ENCODE measurements around the gene RAB37.

RAB37 gene

DNA sequence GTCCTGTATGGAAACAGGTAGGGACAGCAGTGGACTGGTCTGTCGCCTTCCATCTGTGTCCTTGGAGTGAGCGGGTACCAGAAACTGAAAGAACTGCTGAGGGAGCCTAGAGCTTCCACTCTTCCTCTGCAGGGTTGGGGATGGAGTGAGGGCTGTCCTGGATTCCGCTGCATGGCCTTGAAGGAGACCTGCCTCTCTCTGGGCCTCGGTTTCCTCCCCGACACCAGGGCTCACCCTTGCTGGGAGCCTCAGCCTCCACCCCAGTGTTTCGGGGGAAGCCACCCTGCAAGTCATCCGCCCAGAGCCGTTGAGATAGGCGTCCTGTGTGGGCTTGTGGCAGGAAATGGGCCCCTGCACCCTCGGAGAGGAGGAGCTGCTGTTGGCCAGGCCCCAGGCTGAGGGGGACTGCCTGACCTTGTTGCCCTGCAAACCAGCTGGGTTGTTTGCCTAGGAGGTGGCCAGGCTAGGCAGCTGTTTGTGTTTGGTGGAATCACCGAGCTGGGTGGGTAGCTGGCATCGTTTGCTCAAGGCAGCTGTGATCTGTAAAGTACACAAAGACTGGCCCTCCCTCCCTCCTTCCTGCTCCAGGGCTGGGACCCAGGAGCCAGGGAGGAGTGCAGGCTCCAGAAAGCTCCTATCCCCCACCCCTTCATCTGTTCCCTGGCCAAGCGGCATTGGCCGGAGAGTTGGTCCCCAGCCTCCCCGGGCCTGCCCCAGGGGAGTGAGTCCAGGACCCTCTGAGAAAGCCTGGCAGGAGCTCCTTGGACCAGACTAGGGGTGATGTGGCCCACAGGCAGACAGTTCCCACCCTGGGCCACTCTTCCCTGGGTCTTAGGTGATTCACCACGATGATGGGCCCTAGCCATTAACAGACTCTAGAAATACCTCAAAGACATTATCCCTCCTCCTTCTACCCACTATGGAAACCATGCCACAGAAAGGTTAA lies 1.3 kb downstream of the RAB37 start:
- TF ChIP-seq ZNF8 (CRISPR knock-in tag; IDR thresholded peaks at IDR 0.05) = no peak
- TF ChIP-seq RARB (CRISPR knock-in tag; IDR thresholded peaks at IDR 0.05) = no peak
- TF ChIP-seq ZNF565 (CRISPR knock-in tag; conservative IDR thresholded peaks at IDR 0.05; ENCODE audit: low read depth) = no peak
- no peak for TF ChIP-seq TSHZ2 (CRISPR knock-in tag; IDR thresholded peaks at IDR 0.05)
- TF ChIP-seq, protein P1, sequence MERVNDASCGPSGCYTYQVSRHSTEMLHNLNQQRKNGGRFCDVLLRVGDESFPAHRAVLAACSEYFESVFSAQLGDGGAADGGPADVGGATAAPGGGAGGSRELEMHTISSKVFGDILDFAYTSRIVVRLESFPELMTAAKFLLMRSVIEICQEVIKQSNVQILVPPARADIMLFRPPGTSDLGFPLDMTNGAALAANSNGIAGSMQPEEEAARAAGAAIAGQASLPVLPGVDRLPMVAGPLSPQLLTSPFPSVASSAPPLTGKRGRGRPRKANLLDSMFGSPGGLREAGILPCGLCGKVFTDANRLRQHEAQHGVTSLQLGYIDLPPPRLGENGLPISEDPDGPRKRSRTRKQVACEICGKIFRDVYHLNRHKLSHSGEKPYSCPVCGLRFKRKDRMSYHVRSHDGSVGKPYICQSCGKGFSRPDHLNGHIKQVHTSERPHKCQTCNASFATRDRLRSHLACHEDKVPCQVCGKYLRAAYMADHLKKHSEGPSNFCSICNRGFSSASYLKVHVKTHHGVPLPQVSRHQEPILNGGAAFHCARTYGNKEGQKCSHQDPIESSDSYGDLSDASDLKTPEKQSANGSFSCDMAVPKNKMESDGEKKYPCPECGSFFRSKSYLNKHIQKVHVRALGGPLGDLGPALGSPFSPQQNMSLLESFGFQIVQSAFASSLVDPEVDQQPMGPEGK (CRISPR knock-in tag; IDR thresholded peaks at IDR 0.05; ENCODE audit: borderline replicate concordance) = no peak
- TF ChIP-seq ZFP30 (CRISPR knock-in tag; IDR thresholded peaks at IDR 0.05) = no peak
- TF ChIP-seq, protein P2, sequence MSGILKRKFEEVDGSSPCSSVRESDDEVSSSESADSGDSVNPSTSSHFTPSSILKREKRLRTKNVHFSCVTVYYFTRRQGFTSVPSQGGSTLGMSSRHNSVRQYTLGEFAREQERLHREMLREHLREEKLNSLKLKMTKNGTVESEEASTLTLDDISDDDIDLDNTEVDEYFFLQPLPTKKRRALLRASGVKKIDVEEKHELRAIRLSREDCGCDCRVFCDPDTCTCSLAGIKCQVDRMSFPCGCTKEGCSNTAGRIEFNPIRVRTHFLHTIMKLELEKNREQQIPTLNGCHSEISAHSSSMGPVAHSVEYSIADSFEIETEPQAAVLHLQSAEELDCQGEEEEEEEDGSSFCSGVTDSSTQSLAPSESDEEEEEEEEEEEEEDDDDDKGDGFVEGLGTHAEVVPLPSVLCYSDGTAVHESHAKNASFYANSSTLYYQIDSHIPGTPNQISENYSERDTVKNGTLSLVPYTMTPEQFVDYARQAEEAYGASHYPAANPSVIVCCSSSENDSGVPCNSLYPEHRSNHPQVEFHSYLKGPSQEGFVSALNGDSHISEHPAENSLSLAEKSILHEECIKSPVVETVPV (CRISPR knock-in tag; IDR thresholded peaks at IDR 0.05) = no peak
- TF ChIP-seq PPARA (CRISPR knock-in tag; IDR thresholded peaks at IDR 0.05; ENCODE audit: borderline replicate concordance) = no peak
- no peak for TF ChIP-seq BACH2 (CRISPR knock-in tag; IDR thresholded peaks at IDR 0.05; ENCODE audit: borderline replicate concordance)
- TF ChIP-seq, protein P3, sequence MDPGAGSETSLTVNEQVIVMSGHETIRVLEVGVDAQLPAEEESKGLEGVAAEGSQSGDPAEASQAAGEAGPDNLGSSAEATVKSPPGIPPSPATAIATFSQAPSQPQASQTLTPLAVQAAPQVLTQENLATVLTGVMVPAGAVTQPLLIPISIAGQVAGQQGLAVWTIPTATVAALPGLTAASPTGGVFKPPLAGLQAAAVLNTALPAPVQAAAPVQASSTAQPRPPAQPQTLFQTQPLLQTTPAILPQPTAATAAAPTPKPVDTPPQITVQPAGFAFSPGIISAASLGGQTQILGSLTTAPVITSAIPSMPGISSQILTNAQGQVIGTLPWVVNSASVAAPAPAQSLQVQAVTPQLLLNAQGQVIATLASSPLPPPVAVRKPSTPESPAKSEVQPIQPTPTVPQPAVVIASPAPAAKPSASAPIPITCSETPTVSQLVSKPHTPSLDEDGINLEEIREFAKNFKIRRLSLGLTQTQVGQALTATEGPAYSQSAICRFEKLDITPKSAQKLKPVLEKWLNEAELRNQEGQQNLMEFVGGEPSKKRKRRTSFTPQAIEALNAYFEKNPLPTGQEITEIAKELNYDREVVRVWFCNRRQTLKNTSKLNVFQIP (CRISPR knock-in tag; IDR thresholded peaks at IDR 0.05; ENCODE audit: borderline replicate concordance, low read depth) = no peak
- no peak for TF ChIP-seq GLIS3 (CRISPR knock-in tag; IDR thresholded peaks at IDR 0.05)
- TF ChIP-seq TCF4 (CRISPR knock-in tag; IDR thresholded peaks at IDR 0.05; ENCODE audit: borderline replicate concordance) = no peak
- no peak for TF ChIP-seq ISL1 (CRISPR knock-in tag; IDR thresholded peaks at IDR 0.05)
- peak; percentile 4; the same call in 2 of the 3 replicates for ATAC-seq

GRCh38 chr17:74739227-74739831 lies 2.3 kb downstream of the RAB37 start:
- TF ChIP-seq TOX (CRISPR knock-in tag; IDR thresholded peaks at IDR 0.05; ENCODE audit: borderline replicate concordance) (no peak), CSDC2 (CRISPR knock-in tag; IDR thresholded peaks at IDR 0.05) (no peak), ZFP30 (CRISPR knock-in tag; IDR thresholded peaks at IDR 0.05) (no peak), SNAI2 (CRISPR knock-in tag; IDR thresholded peaks at IDR 0.05) (no peak), TCF4 (CRISPR knock-in tag; IDR thresholded peaks at IDR 0.05; ENCODE audit: borderline replicate concordance) (no peak)
- TF ChIP-seq, protein P2 (CRISPR knock-in tag; IDR thresholded peaks at IDR 0.05) = no peak
- TF ChIP-seq, protein P1 (CRISPR knock-in tag; IDR thresholded peaks at IDR 0.05; ENCODE audit: borderline replicate concordance) = no peak
- ATAC-seq = no peak
